ENCODE results near the gene KCNB1. TPM values are rescaled to one million over a fixed set of nuclear protein-coding genes. Genes with fewer than 3 reads are reported as not detected.

Gene KCNB1
- total and polyA plus RNA-seq, 2 of the 4 experiments (the other 2 are of a cell fraction): 0.05 TPM; not detected in 1

- Histone ChIP-seq H4K8ac (ENCODE audit: low read depth in 2 of 2, low read length in 2 of 2) (no peak overlapping the region), H3K14ac (replicated peaks; ENCODE audit: low read depth, low read length) (no peak overlapping the region), H3K79me1 (ENCODE audit: low read depth in 1 of 2, low read length in 2 of 2) (no peaks in the 10 kb centered on the region), H4K91ac (ENCODE audit: insufficient read depth, low read depth, low read length) (no peak overlapping the region), H3K27ac (ENCODE audit: insufficient read depth, low read length) (no peak overlapping the region), H4K5ac (ENCODE audit: low read depth, low read length) (no peak overlapping the region), H3K18ac (ENCODE audit: low read depth, low read length) (no peak overlapping the region), H2BK5ac (ENCODE audit: low read depth, low read length, poor library complexity, severe bottlenecking) (no peak overlapping the region), H3K9me1 (ENCODE audit: insufficient read depth, low read length) (no peaks in the 10 kb centered on the region), H3K4me3 (ENCODE audit: insufficient read depth, low read depth, low read length) (no peak overlapping the region), H3K27me3 (ENCODE audit: control insufficient read depth, insufficient read depth, low read length) (peaks cover 65% of the 10 kb centered on the region), H3K36me3 (ENCODE audit: control insufficient read depth, insufficient read depth, low read length) (no peaks in the 10 kb centered on the region), H2BK120ac (ENCODE audit: low read depth, low read length) (no peak overlapping the region), H3K56ac (ENCODE audit: extremely low read depth, insufficient read depth, low read length) (no peak overlapping the region), H2BK15ac (ENCODE audit: low read depth, low read length) (no peak overlapping the region), H3K4me2 (ENCODE audit: low read depth, low read length) (no peak overlapping the region), H3K9ac (ENCODE audit: low read depth, low read length) (no peak overlapping the region), H3K4me1 (ENCODE audit: control insufficient read depth, insufficient read depth, low read length) (peaks cover 2% of the 10 kb centered on the region; the same call in 1 of the 2 replicates), H3K23ac (ENCODE audit: low read depth, low read length) (no peak overlapping the region), H3K9me3 (ENCODE audit: control insufficient read depth, insufficient read depth, low read length) (peaks cover 2% of the 10 kb centered on the region; the same call in 1 of the 2 replicates), H4K20me1 (ENCODE audit: insufficient read depth, low read length) (0 out of 2 replicates have a peak, but pooled peaks cover 3% of the 10 kb centered on the region), H2AFZ (replicated peaks; ENCODE audit: low read length, poor library complexity) (no peak overlapping the region), H3K4ac (ENCODE audit: low read depth, low read length) (no peak overlapping the region), H2AK5ac (ENCODE audit: low read depth, low read length) (no peak overlapping the region), H2AK9ac (replicated peaks; ENCODE audit: low read depth, low read length, poor library complexity) (no peak overlapping the region), H2BK20ac (ENCODE audit: low read depth, low read length) (no peak overlapping the region)
- dilution Hi-C loops (cut with HindIII; ENCODE audit: low sequenced_read_pairs, unreplicated experiment) (no loop called here), in situ Hi-C loops (cut with MboI; ENCODE audit: low sequenced_read_pairs) (loop anchor here (25.0 kb wide), 1 partner anchor 534 kb away; no protein-coding TSS in a partner anchor), intact Hi-C loops (cut with micrococcal nuclease) (no loop called here)
- ATAC-seq (ENCODE audit: low read depth) (no peak), DNase-seq (no peak)
- TF ChIP-seq, protein P1, sequence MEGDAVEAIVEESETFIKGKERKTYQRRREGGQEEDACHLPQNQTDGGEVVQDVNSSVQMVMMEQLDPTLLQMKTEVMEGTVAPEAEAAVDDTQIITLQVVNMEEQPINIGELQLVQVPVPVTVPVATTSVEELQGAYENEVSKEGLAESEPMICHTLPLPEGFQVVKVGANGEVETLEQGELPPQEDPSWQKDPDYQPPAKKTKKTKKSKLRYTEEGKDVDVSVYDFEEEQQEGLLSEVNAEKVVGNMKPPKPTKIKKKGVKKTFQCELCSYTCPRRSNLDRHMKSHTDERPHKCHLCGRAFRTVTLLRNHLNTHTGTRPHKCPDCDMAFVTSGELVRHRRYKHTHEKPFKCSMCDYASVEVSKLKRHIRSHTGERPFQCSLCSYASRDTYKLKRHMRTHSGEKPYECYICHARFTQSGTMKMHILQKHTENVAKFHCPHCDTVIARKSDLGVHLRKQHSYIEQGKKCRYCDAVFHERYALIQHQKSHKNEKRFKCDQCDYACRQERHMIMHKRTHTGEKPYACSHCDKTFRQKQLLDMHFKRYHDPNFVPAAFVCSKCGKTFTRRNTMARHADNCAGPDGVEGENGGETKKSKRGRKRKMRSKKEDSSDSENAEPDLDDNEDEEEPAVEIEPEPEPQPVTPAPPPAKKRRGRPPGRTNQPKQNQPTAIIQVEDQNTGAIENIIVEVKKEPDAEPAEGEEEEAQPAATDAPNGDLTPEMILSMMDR (conservative IDR thresholded peaks at IDR 0.05; ENCODE audit: low read depth, low read length): no peak
- TF ChIP-seq BHLHE40 (IDR thresholded peaks at IDR 0.05; ENCODE audit: low read depth, low read length): no peak
- no peak for TF ChIP-seq FOS (IDR thresholded peaks at IDR 0.05; ENCODE audit: low read depth, low read length)
- no peak for TF ChIP-seq MXI1 (IDR thresholded peaks at IDR 0.05; ENCODE audit: borderline replicate concordance, low read depth, low read length)
- no peak for TF ChIP-seq ELK1 (IDR thresholded peaks at IDR 0.05; ENCODE audit: borderline replicate concordance, low read depth, low read length)
- ChIA-PET POLR2A (ENCODE audit: unreplicated experiment) (no interaction called here), CTCF (no interaction called here)
- no TSS peak for BruUV-seq (replicated peaks)
Observed at GRCh38 chr20:49328790-49329189, 153.7 kb downstream of the KCNB1 start.

Data from IMR-90 (cell line).